Hindlimb muscle (tissue), 1 donor: Measurements from ENCODE around the gene PCDHGA1. TPM values are rescaled to one million over a fixed set of nuclear protein-coding genes. Genes with fewer than 3 reads are reported as not detected.
"Not testable (repeated sequence)": the region's sequence is repeated elsewhere in the genome, so short reads cannot be mapped to it uniquely, and the experiment has no call there.

Experiments used
- DNase-seq: peaks from one replicate; pipeline ENCODE4 v3.0.0-alpha.2; 2013
- polyA plus RNA-seq: library from polyadenylated mRNA; unstranded; fragments of 120-200 nt; gene quantifications from one replicate; pipeline ENCODE4 v1.2.1, GENCODE V29; 2013; ENCODE audit not compliant: insufficient read length

The PCDHGA1 gene
- polyA plus RNA-seq, 1 donor: 0.77 TPM

GRCh38 chr5:141349917-141350619, 19.8 kb downstream of the PCDHGA1 start, which contains the start of gene PCDHGB1:
Gene PCDHGB1, plus strand, starts transcription at chr5:141350099. Its CDS starts 162 bp downstream, at chr5:141350261.
- no peak for DNase-seq

GRCh38 chr5:141351591-141351990, 21.3 kb downstream of the PCDHGA1 start:
- no peak for DNase-seq

GRCh38 chr5:141354900-141355469, 24.7 kb downstream of the PCDHGA1 start, which contains the start of gene PCDHGA4:
Gene PCDHGA4, plus strand, starts transcription at chr5:141355021. Its CDS starts 87 bp downstream, at chr5:141355108.
- DNase-seq: no peak

- no peak for DNase-seq
Measured at GRCh38 chr5:141355641-141356040, 25.3 kb downstream of the PCDHGA1 start.

- no peak for DNase-seq
Measured at GRCh38 chr5:141356133-141356532, 25.8 kb downstream of the PCDHGA1 start.

GRCh38 chr5:141356950-141357349, 26.6 kb downstream of the PCDHGA1 start:
- DNase-seq: no peak

- no peak for DNase-seq
Measured at GRCh38 chr5:141359790-141360426, 29.6 kb downstream of the PCDHGA1 start, which contains the start of gene PCDHGB2. Gene PCDHGB2, plus strand, starts transcription at chr5:141359994. Its CDS starts 142 bp downstream, at chr5:141360136.

GRCh38 chr5:141360685-141361084, 30.4 kb downstream of the PCDHGA1 start:
- DNase-seq: no peak

- no peak for DNase-seq
Measured at GRCh38 chr5:141362719-141363118, 32.4 kb downstream of the PCDHGA1 start.

- DNase-seq: no peak
Measured at GRCh38 chr5:141363952-141364660, 33.8 kb downstream of the PCDHGA1 start, which contains the start of gene PCDHGA5. Gene PCDHGA5, plus strand, starts transcription at chr5:141364162. Its CDS starts 169 bp downstream, at chr5:141364331.

- DNase-seq: no peak
Measured at GRCh38 chr5:141366016-141366896, 35.9 kb downstream of the PCDHGA1 start.

- no peak for DNase-seq
Measured at GRCh38 chr5:141369994-141370848, 39.9 kb downstream of the PCDHGA1 start, which contains the start of gene PCDHGB3. Gene PCDHGB3, plus strand, starts transcription at chr5:141370242. Its CDS starts 153 bp downstream, at chr5:141370395.

GRCh38 chr5:141371572-141372475, 41.5 kb downstream of the PCDHGA1 start:
- no peak for DNase-seq

GRCh38 chr5:141373673-141374317, 43.5 kb downstream of the PCDHGA1 start, which contains the start of gene PCDHGA6:
Gene PCDHGA6, plus strand, starts transcription at chr5:141373891. Its CDS starts 193 bp downstream, at chr5:141374084.
- DNase-seq: no peak

GRCh38 chr5:141374627-141375026, 44.3 kb downstream of the PCDHGA1 start:
- DNase-seq: no peak

GRCh38 chr5:141375444-141376155, 45.3 kb downstream of the PCDHGA1 start:
- DNase-seq: not testable (repeated sequence)

- no peak for DNase-seq
Measured at GRCh38 chr5:141382469-141383294, 52.4 kb downstream of the PCDHGA1 start, which contains the start of gene PCDHGA7. Gene PCDHGA7, plus strand, starts transcription at chr5:141382742. Its CDS starts 158 bp downstream, at chr5:141382900.
